Dermis blood vessel endothelial cell (primary cell): Measurements from ENCODE around the gene HOXD9. TPM values are rescaled to one million over a fixed set of nuclear protein-coding genes. Genes with fewer than 3 reads are reported as not detected.
A peak's percentile ranks its signal among the peaks of the same experiment; 100 is the strongest.

Experiments
- DNase-seq: peaks from one replicate; pipeline ENCODE4 v3.0.0; 2010
- total RNA-seq: library from RNA; depleted of rRNA; stranded (reverse); fragments of >200 nt; gene quantifications from 2 replicates; pipeline ENCODE4 v1.2.3, GENCODE V29; 2014

The HOXD9 gene
- total RNA-seq, 1 donor from 2014 or later: 24.5 TPM

GRCh38 chr2:176170602-176171305 is 48.2 kb downstream of the HOXD9 start:
- DNase-seq: peak; percentile 38

GRCh38 chr2:176171351-176172006 is 49.0 kb downstream of the HOXD9 start:
- DNase-seq: no peak

GRCh38 chr2:176172007-176172894 is 49.7 kb downstream of the HOXD9 start:
- DNase-seq: no peak

GRCh38 chr2:176172895-176173566 is 50.5 kb downstream of the HOXD9 start:
- DNase-seq: no peak

- peak; percentile 47 for DNase-seq
These were observed 51.3 kb downstream of the HOXD9 start for GRCh38 chr2:176173567-176174381.

GRCh38 chr2:176174382-176174823 is 51.9 kb downstream of the HOXD9 start:
- DNase-seq: no peak

Other genes starting within 250 kb of the HOXD9 start
- gene LNPK, start 120.5 kb upstream of the HOXD9 start, total RNA-seq: 8.0 and 10.5 TPM in 2 replicates
- gene EVX2, start 38.8 kb upstream of the HOXD9 start, total RNA-seq: not detected in 2 replicates
- under 0.01 TPM in 1 of 2 replicates, not detected in the other for gene HOXD13, start 30.0 kb upstream of the HOXD9 start, total RNA-seq
- gene HOXD12, start 22.9 kb upstream of the HOXD9 start, total RNA-seq: not detected in 2 replicates
- 0.17 TPM in 1 of 2 replicates, not detected in the other for gene HOXD11, start 15.4 kb upstream of the HOXD9 start, total RNA-seq
- gene HOXD10, start 5.9 kb upstream of the HOXD9 start, total RNA-seq: 7.7 and 15.2 TPM in 2 replicates
- 30.3 and 33.0 TPM in 2 replicates for gene HOXD8, start 7.0 kb downstream of the HOXD9 start, total RNA-seq
- 6.1 and 8.8 TPM in 2 replicates for gene HOXD4, start 28.8 kb downstream of the HOXD9 start, total RNA-seq
- 19.2 and 54.6 TPM in 2 replicates for gene HOXD3, start 34.6 kb downstream of the HOXD9 start, total RNA-seq
- 11.2 and 15.4 TPM in 2 replicates for gene HOXD1, start 65.9 kb downstream of the HOXD9 start, total RNA-seq
- gene MTX2, start 146.7 kb downstream of the HOXD9 start, total RNA-seq: 24.4 and 26.7 TPM in 2 replicates